ELF-1 (cell line): Measurements from ENCODE around the gene UBE2E2.

ENCODE experiments used
- DNase-seq: peaks from one replicate; pipeline ENCODE4 v3.0.0-alpha.2; 2016; ENCODE audit warnings: low read depth, low spot score

The UBE2E2 gene

DNA sequence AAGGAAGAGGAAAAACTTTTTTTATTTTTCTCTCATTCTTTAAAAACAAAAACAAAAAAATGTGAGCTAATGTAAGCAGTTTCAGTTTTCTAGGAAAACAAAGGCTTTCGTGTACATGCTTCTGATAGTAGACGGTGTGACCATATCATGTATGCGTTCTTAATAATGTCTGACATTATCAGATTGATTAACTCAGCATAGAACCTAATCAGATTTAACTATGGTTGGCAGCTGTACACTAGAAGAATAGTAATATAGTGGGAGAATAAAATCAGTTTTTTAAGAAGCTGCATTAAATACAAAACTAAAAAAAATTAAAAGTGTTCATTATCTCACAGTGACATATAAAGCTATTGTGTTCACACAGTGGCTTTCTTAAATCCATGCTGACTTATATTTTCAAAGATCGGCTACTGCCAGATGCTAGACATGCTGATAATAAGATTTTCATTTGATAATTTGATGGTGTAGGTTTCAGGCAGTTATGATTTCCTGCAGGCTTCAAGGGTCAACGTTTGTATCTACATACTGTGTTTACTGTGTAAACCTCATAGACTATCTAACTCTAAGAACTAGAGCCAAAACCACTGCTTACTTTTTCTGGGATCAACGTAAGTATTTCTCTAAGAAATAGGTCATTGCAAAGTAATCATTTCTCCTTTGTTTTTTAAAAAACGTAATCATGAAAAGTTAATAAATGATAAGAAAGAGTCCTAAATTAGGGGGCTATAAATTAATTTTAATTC is 74.0 kb downstream of the UBE2E2 start:
- DNase-seq = no peak

GRCh38 chr3:23277688-23278087 is 74.6 kb downstream of the UBE2E2 start:
- no peak for DNase-seq

GRCh38 chr3:23283625-23284024 is 80.5 kb downstream of the UBE2E2 start:
- no peak for DNase-seq

DNA sequence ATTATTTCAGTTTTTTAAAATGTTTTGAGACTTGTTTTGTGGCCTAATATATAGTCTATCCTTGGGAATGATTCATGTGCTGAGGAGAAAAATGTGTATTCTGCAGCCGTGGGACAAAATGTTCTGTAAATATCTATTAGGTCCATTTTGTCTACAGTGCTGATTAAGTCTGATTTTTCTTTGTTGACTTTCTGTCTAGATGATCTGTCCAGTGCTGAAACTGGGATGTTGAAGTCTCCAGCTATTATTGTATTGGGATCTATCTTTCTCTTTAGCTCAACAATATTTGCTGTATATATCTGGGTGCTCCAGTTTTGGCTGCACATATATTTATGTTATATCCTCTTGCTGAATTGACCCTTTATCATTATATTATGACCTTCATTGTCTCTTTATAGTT is 85.2 kb downstream of the UBE2E2 start:
- no peak for DNase-seq

GRCh38 chr3:23288715-23289114 is 85.6 kb downstream of the UBE2E2 start:
- no peak for DNase-seq

DNA sequence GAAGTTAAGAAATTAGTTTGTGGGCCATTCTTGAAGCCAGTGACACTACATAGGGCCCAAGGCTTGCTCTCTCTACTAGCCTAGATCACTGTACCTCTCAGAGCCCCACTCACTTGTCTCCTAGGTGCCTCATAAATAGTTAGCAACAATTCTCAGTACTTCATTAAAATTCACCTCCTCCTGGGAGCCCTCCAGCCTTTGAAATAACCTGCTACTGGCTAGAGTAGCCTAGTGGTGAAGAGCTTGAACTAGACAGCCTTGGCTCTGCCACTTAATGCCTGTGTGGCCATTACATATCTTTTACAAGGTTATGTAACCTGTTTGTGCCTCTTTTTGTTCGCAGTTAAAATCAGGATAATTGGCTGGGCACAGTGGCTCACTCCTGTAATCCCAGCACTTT is 89.3 kb downstream of the UBE2E2 start:
- DNase-seq = no peak

- no peak for DNase-seq
Measured at GRCh38 chr3:23294770-23295387, 91.8 kb downstream of the UBE2E2 start.

- no peak for DNase-seq
Measured at GRCh38 chr3:23301819-23302218, 98.7 kb downstream of the UBE2E2 start.

- DNase-seq = no peak
Measured at GRCh38 chr3:23302271-23302670, 99.1 kb downstream of the UBE2E2 start.

DNA sequence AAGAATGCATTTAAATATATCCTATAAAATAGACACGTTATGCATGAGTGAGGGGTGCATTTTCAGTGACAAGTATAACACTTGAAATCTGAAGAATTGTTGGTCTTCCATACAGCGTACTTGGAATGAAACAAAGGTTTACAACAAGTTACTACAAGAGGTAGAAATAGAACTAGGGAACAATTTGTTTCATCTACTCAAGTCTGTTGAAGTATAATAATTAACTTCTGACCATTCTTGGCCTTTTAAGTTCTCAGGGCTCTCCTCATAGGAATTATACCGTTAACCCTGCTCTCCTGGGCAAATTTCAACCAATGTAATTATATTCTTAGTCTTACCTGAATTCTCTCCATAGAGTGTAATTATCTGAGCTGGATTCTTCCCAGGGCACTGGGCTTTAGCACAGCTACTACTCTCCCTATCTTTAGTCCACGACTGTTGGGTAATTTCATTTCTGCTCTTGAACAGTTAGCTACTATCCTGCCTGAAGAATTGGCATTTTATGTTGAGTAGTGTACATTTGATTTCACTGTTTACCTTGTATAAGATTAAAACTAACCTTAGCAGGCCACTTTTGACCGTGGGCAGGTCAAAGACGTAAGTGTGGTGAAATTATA is 100.6 kb downstream of the UBE2E2 start:
- DNase-seq = no peak

GRCh38 chr3:23304424-23304823 is 101.3 kb downstream of the UBE2E2 start:
- DNase-seq = no peak

DNA sequence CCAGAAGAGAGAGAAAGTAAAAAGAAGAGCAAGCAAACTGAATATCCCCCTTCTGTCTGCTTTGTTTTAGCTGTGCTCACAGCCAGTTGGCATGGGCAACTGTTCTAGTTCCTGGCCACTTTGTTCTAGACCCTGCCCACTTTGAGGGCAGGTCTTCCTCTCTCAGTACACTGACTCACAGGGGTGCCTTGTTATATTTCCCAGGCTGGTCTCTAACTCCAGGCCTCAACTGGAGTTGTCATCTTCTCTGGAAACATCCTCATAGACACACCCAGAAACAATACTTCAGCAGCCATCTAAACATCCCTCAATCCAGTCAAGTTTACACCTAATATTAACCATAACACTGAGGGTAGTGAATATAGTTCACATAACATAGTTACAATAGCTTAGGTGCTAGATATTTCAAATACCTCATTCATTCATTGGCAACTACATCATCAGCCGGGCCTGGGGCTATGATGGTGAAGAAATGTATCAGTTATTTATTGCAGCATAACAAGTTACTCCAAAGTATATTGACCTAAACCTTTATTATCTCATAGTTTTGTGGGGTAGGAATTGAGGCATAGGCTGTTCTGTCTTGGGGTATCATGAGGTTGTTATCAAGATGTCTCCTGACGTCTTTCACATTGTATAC is 106.0 kb downstream of the UBE2E2 start:
- DNase-seq = no peak

GRCh38 chr3:23312866-23313265 is 109.7 kb downstream of the UBE2E2 start:
- DNase-seq = no peak

- no peak for DNase-seq
Measured at GRCh38 chr3:23314981-23315762, 112.0 kb downstream of the UBE2E2 start.

- no peak for DNase-seq
Measured at GRCh38 chr3:23316924-23317323, 113.8 kb downstream of the UBE2E2 start.

DNA sequence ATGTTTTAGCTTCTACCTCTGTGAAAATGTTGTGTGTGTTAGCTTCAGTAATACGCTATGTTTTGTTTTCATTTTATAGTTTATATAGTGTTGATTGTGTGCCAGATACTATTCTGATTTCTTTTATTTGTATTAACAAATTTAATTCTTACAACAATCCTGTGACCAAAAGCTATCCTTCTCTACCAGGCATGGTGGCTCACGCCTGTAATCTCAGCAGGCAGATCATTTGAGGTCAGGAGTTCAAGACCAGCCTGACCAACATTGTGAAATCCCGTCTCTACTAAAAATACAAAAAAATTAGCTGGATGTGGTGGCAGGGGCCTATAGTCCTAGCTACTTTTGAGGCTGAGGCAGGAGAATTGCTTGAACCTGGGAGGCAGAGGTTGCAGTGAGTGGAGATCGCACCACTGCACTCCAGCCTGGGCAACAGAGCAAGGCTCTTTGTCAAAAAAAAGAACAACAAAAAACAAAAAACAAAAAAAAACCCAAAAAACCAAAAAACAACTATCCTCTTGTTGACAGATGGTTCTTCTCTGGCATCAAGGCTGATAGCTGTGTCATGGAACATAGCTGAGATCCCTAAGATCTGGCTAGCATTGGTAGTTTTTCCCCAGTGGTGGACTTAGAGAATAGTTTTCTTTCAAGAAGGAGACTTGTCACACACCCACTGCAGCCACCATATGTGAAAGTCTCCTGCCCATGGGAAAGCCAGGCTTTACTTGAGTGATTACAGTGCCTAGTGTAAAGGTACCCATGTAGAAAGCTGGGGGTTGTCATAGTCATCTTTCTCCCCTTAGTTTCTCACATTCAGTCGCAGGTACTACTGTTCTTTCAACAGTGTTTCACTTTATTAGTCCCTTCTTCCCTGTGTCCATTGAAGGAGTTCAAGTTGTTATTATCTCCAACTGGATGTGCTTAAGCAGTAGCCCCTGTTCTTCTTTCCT is 116.5 kb downstream of the UBE2E2 start:
- DNase-seq = no peak

- DNase-seq = peak; percentile 31
Measured at GRCh38 chr3:23320586-23321570, 117.8 kb downstream of the UBE2E2 start.

DNA sequence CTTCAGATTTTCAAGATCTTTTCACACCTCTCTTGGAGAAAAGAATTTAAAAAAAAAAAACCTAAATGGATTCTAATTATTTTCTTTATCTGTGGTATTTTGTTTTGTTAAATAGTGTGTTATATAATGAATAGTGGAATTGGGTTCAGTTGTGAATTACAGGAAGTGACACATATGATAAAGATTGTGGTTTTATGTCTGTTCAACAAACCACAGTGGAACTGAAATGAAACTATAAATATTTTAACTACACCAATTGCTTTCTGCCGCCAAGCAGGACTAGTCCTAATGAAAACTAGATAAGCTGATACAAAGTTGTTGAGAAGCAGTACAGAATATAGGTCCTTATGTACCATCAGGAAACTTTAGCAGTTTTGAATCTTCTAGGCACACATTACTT is 121.6 kb downstream of the UBE2E2 start:
- no peak for DNase-seq

GRCh38 chr3:23325466-23326065 is 122.4 kb downstream of the UBE2E2 start:
- no peak for DNase-seq
